ENCODE measurements around the gene PCBP3.

- TF ChIP-seq MXI1 (conservative IDR thresholded peaks at IDR 0.05; ENCODE audit: poor library complexity, severe bottlenecking) = no peak
- no peak for TF ChIP-seq SMC3 (conservative IDR thresholded peaks at IDR 0.05; ENCODE audit: poor library complexity)
- TF ChIP-seq CTCF (IDR thresholded peaks at IDR 0.05; ENCODE audit: poor library complexity, severe bottlenecking) = no peak
- TF ChIP-seq EP300 (conservative IDR thresholded peaks at IDR 0.05; ENCODE audit: poor library complexity, severe bottlenecking) = no peak
- no peak for TF ChIP-seq POLR2AphosphoS5 (IDR thresholded peaks at IDR 0.05)
- no peak for TF ChIP-seq REST (IDR thresholded peaks at IDR 0.05; ENCODE audit: borderline replicate concordance)
- no peak for TF ChIP-seq EZH2 (IDR thresholded peaks at IDR 0.05; ENCODE audit: borderline replicate concordance, insufficient read depth, low read length, poor library complexity, severe bottlenecking)
- no peak for TF ChIP-seq RAD21 (conservative IDR thresholded peaks at IDR 0.05)
Observed at GRCh38 chr21:45632160-45632559, 11.4 kb upstream of the PCBP3 start.

Data from neural cell (in vitro differentiated cells).